GM21367 (cell line): ENCODE data around the gene GPBP1.
"Not testable (repeated sequence)": the region's sequence is repeated elsewhere in the genome, so short reads cannot be mapped to it uniquely, and the experiment has no call there.

Experiments used
- ATAC-seq: cut with Tn5 transposase; IDR thresholded peaks from one replicate; pipeline ENCODE4 v1.9.1; 2021; ENCODE audit not compliant: unreplicated experiment

The GPBP1 gene

DNA sequence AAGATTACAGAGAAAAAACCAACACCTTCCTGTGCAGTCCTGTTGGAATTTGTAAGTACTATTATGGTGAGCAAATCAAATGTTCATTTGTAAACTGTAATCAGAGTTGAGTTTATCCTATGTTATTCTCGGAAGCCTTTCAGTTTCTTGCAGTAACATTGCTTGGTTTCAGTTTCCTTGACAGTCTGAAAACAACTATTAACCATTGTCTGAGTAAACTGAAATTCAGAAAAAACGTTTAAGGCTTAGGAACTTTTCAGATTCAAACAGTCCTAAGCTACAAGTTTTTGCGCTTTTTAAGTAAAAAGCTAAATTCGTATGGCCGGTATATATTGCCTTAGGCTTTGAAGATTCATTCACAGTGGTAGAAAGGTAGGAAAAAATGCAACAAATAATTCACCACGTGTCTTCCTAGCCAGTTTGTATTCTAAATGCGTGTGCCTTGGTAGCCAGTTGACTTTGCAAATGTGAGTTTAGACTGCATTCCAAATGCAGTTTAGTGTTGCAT is 2.5 kb downstream of the GPBP1 start:
- ATAC-seq = no peak

DNA sequence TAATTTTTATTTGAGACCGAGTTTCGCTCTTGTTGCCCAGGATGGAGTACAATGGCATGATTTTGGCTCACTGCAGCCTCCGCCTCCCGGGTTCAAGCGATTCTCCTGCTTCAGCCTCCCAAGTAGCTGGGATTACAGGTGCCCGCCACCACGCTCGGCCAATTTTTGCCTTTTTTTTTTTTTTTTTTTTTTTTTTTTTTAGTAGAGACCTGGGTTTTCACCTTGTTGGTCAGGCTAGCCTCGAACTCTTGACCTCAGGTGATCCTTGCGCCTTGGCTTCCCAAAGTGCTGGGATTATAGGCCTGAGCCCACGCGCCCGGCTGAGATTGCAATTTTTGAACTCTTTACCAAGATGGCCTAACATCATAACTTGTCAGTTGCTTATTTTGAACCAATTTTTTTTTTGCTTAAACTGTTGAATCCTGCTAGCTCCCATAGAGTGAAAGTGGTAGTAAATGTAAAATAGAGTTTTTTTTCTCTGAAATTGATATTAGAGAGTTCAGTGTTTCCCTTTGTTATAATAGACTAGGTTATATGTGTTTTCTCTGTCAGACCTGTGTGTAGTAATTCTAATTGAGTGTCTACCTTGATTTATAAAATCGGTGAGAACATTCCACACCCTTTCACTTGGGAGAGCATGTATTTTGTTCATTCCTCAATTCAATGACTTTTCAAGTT is 3.8 kb downstream of the GPBP1 start:
- ATAC-seq = no peak

DNA sequence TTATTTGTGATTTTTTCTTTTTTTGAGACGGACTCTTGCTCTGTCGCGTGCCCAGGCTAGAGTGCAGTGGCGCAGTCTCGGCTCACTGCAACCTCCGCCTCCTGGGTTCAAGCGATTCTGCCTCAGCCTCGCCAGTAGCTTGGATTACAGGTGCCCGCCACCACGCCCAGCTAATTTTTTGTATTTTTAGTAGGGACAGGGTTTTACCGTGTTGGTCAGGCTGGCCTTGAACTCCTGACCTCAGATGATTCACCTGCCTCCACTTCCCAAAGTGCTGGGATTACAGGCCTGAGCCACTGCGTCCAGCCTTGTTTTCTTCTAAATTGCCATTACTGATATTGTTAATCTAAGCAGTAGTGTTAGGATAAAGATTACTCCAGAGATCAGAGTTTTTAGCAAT is 4.4 kb downstream of the GPBP1 start:
- ATAC-seq = not testable (repeated sequence)

DNA sequence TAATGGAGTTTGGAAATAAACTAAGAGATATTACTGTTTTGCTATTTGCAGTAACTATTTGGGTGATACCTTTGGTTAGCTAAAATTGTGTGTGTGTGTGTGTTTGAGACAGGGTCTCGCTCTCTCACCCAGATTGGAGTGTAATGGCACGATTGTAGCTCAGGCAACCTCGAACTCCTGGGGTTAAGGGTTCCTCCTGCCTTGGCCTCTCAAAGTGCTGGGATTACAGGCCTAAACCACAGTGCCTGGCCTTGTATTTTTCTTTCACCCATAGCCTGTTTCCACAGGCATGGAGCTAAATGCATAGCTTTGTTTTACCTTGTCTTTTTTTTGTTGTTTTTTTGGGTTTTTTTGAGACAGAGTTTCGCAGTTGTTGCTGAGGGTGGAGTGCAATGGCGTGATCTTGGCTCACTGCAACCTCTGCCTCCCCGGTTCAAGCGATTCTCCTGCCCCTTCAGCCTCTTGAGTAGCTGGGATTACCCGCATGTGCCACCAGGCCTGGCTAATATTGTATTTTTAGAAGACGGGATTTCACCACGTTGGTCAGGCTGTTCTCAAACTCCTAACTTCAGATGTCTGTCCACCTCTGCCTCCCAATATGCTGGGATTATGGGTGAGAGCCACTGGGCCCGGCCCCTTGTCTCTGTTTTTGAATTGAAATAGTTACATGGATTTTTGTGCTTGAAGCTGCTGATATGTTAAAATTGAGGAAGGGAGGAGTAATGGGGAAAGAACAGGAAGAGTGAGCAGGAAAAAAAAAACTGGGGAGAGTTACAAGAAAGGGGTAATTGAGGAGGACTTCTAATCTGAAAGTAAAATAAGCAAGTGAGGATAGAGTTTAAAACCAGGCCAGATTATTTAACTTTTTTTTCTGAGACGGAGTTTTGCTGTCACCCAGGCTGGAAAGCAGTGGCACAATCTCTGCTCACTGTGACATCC is 5.7 kb downstream of the GPBP1 start:
- ATAC-seq = no peak

DNA sequence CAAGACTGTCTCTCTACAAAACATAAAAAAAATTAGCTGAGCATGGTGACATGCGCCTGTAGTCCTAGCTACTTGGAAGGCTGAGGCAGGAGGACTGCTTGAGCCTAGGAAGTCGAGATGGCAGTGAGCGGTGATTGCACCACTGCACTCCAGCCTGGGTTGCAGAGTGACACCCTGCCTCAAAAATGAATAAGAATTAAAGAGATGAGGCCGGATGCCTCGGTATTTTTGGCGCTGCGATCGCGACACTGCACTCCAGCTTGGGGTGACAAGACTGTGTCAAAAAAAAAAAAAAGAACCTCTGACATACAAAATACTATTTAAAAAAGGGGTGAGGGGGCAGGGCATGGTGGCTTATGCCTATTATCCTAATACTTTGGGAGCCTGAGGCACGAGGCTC is 7.3 kb downstream of the GPBP1 start:
- ATAC-seq = no peak

DNA sequence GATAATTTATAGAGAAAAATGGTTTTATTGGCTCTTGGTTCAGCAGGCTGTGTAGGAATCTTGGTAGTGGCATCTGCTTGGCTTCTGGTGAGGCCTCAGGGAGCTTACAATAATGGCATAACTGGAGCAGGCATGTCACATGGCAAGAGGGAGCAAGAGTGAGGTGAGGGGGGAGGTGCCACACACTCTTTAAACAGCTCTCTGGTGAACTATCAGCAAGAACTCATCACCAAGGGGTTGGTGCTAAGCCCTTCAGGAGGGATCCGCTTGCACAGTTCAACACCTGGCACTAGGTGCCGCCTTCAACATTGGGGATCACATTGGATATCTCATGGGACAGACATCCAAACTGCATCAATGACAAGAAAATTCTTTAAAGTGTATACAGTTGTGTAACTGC is 10.5 kb downstream of the GPBP1 start:
- ATAC-seq = no peak

DNA sequence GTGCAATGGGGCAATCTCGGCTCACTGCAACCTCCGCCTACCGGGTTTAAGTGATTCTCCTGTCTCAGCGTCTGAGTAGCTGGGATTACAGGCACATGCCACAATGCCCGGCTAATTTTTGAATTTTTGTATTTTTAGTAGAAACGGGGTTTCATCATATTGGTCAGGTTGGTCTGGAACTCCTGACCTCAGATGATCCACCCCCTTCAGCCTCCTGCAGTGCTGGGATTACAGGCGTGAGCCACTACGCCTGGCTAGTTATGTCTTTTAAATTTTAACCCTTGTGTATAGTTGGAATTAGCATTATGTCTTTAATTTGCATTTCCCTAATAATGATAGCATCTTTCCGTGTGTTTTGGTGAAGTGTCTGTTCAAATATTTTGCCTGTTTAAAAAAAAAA is 11.5 kb downstream of the GPBP1 start:
- no peak for ATAC-seq

DNA sequence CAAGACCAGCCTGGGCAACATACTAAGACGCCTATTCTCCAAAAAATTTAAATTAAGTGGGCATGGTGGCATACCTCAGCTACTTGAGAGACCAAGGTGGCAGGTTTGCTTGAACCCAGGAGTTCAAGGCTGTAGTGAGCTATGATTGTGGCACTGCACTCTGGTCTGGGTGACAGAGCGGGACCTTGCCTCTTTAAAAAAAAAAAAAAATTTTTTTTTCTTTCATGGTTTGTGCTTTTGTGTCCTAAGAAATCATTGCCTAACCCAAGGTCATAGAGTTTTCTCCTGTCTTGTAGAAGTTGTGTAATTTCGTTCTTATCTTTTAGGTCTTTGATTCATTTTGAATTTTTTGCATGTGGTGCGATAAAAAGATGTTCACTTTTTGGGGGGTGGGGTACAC is 12.3 kb downstream of the GPBP1 start:
- ATAC-seq = no peak

DNA sequence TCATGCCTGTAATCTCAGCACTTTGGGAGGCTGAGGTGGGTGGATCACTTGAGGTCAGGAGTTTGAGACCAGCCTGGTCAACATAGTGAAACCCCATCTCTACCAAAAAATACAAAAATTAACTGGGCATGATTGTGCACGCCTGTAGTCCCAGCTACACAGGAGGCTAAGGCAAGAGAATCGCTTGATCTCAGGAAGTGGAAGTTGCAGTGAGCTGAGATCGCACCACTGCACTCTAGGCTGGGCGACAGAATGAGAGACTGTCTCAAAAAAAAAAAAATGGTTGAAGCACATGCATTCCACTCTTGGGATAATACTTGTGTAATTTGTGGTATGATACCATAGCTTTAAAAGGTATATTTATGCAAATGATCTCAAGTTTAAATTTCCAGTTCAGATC is 14.1 kb downstream of the GPBP1 start:
- ATAC-seq = not testable (repeated sequence)

DNA sequence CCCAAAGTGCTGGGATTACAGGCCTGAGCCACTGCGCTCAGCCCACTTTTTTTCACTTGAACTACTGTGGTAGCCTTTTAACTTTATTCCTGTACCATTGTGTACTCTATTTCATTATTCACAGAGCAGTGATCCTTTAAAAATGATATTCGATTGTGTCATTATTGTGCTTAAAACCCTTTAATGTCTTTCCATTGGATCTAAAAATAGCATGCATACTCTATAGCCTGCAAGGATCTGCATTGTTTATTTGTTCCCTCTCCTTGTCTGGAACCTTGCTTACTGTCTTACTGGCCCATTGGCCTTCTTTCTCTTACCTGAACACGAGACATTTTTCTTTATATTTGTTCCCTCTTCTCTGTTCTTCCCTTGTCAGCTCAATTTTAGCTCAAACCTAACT is 15.7 kb downstream of the GPBP1 start:
- ATAC-seq = no peak

DNA sequence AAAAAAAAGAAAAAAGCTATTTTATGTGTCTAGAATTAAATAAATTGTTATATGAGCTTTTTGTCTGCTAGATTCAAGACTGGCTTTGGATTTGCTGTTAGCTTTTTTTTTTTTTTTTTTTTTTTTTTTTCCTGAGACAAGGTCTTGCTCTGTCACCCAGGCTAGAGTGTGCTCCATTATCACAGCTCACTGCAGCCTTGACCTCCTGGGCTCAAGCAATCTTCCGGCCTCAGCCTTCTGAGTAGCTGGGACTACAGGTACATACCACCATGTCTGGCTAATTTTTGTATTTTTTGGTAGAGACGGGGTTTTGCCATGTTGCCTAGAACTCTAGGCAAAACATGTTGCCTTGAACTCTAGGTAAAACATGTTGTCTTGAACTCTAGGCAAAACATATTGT is 16.7 kb downstream of the GPBP1 start:
- no peak for ATAC-seq

DNA sequence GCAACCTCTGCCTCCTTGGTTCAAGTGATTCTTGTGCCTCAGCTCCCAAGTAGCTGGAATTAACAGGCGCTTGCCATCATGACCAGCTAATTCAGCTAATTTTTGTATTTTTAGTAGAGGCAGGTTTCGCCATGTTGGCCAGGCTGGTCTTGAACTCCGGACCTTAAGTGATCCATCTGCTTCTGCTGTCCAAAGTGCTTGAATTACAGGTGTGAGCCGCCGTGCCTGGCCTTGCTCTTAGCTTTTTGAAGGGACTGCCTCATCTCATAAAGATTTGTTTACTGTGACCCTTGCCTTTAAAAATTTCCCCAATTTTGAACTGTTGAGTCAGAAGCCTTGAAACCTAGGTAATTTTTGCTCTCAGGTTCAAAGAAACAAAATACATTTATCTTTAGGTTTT is 17.3 kb downstream of the GPBP1 start:
- ATAC-seq = no peak

DNA sequence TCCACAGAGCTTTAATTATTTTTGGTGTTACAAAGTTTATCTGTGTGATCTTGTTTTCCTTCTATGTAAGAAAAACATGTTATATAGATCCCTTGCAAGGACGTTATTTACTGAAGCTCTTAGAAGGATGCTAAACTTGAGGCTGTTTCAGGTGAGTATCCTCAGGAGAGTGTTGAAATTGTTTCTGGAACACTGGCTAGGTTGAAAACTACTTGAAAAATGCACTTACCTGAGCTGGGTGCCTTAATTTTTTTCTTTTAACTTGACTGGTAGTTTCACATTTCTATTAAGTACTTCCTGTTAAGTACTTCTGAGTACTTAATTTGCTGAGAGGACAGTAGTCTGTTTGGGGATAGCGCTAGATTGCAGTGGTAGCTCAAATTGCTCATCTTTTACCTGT is 18.1 kb downstream of the GPBP1 start:
- ATAC-seq = no peak

DNA sequence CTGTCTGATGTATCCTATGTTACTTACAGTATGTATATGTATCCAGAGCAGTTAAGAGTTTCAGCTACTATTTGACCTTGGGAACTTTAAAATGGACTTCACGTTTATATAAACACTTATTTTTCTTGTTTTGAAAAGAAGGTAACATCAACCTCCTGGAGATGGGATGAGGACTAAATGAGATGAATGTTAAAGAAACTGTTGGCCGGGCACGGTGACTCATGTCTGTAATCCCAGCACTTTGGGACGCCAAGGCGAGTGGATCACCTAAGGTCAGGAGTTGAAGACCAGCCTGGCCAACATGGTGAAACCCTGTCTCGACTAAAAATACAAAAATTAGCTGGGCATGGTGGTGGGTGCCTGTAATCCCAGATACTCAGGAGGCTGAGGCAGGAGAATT is 19.0 kb downstream of the GPBP1 start:
- not testable (repeated sequence) for ATAC-seq

DNA sequence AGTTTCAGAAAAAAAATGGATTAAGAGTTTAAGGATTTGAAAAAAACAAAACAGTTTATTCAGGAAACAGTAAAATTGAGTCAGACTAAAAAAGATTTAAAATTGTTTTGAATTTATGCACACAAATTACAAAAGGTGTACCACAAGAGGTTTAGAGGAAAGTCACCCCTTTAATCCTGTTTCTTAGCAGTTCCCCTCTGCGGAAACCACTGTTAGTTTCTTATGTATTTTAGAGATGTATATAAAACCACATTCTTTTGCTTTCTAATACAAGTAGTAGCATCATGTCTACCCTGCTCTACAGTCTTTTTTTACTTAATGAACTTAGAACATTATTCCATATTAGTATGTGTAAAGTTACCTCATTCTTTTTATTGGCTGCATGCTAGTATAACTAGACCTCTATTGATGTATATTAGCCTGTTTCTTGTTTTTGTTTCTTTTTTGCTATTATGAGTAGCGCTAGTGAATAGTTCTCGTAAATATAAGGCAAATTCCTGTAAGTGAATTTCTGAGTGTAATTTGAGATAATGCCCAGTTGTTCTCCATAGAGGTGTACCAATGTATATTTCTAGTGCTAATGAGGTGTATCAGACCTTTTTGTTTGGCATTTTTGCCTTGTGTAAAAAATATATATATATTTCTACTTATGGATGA is 20.0 kb downstream of the GPBP1 start:
- ATAC-seq = no peak

DNA sequence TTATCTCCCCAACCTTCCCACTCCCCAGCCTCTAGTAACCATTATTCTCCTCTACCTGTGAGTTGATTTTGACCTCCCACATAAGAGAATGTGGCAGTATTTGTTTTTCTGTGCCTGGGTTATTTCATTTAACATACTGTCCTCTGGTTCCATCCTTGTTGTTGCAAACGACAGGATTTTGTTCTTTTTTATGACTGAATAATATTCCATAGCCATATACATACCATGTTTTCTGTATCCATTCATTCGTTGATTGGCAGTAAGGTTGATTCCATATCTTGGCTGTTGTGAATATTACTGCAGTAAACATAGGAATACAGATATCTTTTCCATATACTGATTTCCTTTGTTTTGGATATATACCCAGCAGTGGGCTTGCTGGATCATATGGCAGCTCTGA is 20.8 kb downstream of the GPBP1 start:
- no peak for ATAC-seq

DNA sequence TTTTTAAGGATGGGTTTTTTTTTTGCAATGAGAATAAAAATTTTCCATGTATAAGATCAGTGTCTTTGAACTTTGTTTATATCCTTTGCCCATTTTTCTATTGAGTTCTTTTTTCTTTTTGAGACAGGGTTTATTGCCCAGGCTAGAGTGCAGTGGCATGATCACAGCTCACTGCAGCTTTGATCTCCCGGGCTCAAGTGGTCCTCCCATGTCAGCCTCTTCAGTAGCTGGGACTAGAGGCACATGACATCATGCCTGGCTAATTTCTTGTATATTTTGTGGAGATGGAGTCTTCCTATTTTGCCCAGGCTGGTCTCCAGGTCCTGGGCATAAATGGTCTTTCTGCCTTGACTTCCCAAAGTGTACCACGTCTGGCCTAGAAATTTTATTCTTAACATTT is 21.2 kb downstream of the GPBP1 start:
- ATAC-seq = no peak

DNA sequence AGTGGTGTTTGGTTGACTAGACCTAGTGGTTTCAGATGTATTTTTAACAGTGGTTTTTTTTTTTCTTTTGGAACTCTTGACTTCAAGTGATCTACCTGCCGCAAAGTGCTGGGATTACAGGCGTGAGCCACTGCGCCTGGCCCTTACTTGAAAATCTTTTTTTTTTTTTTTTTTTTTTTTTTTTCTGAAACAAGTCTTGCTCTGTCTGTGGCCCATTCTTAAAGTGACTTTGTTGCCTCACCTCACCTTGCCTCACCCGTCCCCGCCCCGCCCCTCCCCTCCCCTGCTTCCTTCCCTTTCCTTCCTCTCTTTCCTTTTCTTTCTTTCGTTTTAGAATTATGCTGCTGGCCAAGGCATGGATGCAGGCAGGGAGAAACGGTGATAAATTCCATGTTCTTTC is 26.0 kb downstream of the GPBP1 start:
- ATAC-seq = no peak

DNA sequence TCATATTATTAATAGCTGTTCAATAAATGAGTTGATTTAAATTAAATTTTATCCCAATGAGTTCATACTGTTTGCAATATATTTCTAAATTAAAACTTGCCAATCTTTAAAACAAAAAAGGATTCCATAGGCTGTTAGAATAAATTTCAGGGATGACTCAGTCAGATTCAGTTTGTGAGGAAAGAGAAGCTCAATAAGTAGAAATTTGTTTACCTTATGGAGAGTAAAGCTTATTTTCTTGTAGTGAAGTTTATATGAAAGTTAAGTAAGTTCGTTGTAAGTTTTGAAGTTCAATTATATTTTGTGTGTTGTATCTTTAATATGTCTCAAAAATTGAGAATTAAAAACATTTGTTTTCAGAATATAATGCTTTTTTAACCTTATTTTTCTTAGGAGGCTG is 29.0 kb downstream of the GPBP1 start:
- no peak for ATAC-seq

DNA sequence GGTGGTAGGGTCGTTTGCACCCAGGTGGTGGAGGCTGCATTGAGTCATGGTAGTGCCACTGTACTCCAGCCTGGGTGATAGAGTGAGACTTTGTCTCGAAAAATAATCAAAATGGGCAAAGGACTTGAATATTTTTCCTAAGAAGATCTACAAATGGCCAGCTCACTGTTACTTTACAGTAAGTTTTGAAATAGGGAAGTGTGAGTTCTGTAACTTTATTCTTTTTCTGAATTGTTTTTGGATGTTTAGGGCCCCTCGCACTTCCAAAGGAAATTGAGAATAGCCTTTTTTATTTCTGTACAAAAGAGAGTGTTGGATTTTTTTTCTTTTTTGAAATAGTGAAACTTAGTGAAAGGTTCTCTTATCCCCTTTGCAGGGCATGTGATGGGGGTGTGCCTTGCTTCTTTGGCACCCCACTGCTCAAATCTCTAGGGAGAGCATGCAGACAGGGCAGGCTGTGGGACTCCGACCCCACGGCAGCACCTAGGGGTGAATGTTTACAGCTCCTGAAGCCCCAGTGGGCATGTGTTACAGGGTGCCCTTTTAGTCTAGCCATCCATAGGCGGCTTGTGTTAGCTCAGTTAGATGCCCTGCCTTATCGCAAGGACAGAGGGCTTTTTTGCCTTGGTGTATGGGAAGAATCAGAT is 33.3 kb downstream of the GPBP1 start:
- no peak for ATAC-seq

DNA sequence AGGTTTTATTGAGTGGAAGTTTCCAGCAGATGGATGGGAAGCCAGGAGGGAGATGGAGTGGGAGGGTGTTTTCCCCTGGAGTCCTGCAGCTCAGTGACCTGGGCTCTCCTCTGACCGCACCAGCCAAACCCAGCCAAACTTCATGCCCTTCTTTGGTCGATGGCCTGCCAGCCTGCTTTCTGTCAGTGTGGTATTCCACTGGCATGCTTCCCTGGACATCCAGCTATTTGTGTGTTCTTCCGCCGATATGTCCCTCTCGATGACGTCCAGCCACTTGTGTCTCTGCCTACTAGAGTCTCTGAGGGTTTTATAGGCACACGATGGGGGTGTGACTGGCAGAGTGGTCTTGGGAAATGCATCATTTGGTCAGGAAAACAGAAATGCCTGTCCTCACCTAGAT is 33.8 kb downstream of the GPBP1 start:
- no peak for ATAC-seq
